Type B pancreatic cell (in vitro differentiated cells): ENCODE data around the gene PARD3B. TPM values are rescaled to one million over a fixed set of nuclear protein-coding genes. Genes with fewer than 3 reads are reported as not detected.

Source experiments
- DNase-seq: peaks from one replicate; pipeline ENCODE4 v3.0.0; 2021; ENCODE audit warnings: mixed read lengths; ENCODE audit not compliant: unreplicated experiment; ENCODE audit errors: extremely low spot score
- H3K27ac Mint-ChIP-seq: 2 replicates; pipeline ENCODE4 v1.8.0; 2021; ENCODE audit warnings: mild to moderate bottlenecking, mixed read lengths
- H3K27me3 Mint-ChIP-seq: 2 replicates; pipeline ENCODE4 v1.8.0; 2021; ENCODE audit warnings: mixed read lengths
- H3K36me3 Mint-ChIP-seq: 2 replicates; pipeline ENCODE4 v1.8.0; 2021; ENCODE audit warnings: mixed read lengths
- H3K4me1 Mint-ChIP-seq: one replicate; pipeline ENCODE4 v1.8.0; 2021; ENCODE audit warnings: mixed read lengths; ENCODE audit not compliant: unreplicated experiment
- H3K4me3 Mint-ChIP-seq: 2 replicates; pipeline ENCODE4 v1.8.0; 2021; ENCODE audit warnings: mild to moderate bottlenecking, mixed read lengths
- H3K9me3 Mint-ChIP-seq: 2 replicates; pipeline ENCODE4 v1.8.0; 2021; ENCODE audit warnings: mixed read lengths
- total RNA-seq: library from RNA; stranded (reverse); gene quantifications from 2 replicates; pipeline ENCODE4 v1.2.1, GENCODE V29; 2021; ENCODE audit warnings: low replicate concordance
- TF ChIP-seq, protein P1 (sequence below): fragments of 200-600 bp; sonication (generic); conservative IDR thresholded peaks from 2 replicates; pipeline ENCODE4 v1.5.0; 2021; ENCODE audit warnings: antibody characterized with exemption, mild to moderate bottlenecking

PARD3B gene
- total RNA-seq, 1 donor from 2014 or later: 15.9 TPM

DNA sequence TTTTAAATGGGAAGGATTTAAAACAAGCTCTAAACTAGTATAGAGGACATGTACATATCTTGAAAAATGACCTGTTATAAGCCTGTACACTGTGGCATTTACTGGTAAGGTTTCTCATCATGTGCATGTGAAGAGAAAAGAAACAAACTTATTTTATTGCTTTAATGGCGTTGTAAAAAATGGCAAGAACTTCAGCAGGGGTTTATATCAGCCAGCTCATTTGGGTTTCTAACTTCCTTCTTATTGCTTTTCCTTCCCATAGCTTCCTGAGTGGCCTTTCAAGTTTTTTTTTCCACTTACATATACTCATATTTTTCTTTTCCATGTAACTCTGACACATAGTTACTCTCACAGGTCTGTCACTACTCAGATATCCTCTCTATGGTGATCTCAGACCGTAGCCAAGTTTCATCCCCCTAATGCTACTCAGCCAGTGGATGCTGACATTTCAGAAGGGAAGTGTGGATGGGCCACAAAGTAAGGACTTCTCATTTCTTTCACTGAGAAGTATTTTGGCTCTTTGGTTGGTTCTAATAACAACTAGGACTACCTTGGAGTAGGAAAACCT lies 198.2 kb downstream of the PARD3B start:
- no peak overlapping the region for H3K4me3 Mint-ChIP-seq
- H3K27me3 Mint-ChIP-seq: no peaks in the 10 kb centered on the region
- H3K4me1 Mint-ChIP-seq: peaks cover 5% of the 10 kb centered on the region
- H3K9me3 Mint-ChIP-seq: peaks cover 4% of the 10 kb centered on the region
- H3K36me3 Mint-ChIP-seq: no peaks in the 10 kb centered on the region
- TF ChIP-seq, protein P1, sequence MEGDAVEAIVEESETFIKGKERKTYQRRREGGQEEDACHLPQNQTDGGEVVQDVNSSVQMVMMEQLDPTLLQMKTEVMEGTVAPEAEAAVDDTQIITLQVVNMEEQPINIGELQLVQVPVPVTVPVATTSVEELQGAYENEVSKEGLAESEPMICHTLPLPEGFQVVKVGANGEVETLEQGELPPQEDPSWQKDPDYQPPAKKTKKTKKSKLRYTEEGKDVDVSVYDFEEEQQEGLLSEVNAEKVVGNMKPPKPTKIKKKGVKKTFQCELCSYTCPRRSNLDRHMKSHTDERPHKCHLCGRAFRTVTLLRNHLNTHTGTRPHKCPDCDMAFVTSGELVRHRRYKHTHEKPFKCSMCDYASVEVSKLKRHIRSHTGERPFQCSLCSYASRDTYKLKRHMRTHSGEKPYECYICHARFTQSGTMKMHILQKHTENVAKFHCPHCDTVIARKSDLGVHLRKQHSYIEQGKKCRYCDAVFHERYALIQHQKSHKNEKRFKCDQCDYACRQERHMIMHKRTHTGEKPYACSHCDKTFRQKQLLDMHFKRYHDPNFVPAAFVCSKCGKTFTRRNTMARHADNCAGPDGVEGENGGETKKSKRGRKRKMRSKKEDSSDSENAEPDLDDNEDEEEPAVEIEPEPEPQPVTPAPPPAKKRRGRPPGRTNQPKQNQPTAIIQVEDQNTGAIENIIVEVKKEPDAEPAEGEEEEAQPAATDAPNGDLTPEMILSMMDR: no peak
- no peak overlapping the region for H3K27ac Mint-ChIP-seq
- no peak for DNase-seq

DNA sequence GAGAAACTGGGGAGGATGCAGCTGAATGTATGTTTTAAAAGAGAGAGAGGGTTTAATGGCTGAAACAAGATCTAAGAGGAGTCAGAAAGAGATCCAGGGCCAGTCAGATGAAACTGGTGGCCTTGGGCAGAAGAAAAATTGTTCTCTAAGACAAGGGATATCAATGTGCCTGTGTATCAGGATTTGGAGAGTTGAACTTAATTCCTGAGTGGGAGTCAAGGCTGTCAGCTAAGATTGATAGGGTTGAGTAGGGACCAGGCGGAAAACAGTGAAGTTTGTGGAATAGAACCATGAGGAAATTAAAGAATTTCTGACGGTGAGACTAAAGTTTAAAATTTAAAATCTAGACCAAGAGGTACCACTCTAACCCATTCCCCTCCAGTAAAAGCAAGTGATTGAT lies 199.2 kb downstream of the PARD3B start:
- Mint-ChIP-seq H3K4me1 (peaks cover 5% of the 10 kb centered on the region), H3K36me3 (no peaks in the 10 kb centered on the region), H3K27ac (no peak overlapping the region), H3K4me3 (no peak overlapping the region), H3K9me3 (peaks cover 4% of the 10 kb centered on the region), H3K27me3 (no peaks in the 10 kb centered on the region)
- no peak for DNase-seq
- TF ChIP-seq, protein P1: no peak

DNA sequence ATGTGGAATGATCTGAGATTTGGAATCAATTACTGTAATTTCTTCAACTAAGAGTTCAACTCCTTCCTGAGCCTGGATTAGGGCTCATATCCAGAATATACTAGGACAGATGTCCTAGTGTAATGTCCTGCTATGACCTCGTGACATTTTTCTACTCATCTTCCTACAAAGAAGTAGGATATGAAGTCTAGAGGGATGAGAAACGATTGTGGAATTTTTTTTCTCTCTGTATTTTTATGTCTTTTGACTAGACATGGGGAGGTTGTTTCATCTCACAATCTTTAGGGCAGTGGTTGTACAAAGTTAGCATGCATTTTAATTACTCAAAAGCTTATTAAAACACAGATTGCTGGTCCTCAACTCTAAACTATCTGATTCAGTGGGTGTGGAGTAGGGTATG lies 203.0 kb downstream of the PARD3B start:
- H3K27me3 Mint-ChIP-seq: no peaks in the 10 kb centered on the region
- TF ChIP-seq, protein P1: no peak
- no peak overlapping the region for H3K4me3 Mint-ChIP-seq
- peaks cover 4% of the 10 kb centered on the region for H3K4me1 Mint-ChIP-seq
- H3K36me3 Mint-ChIP-seq: no peaks in the 10 kb centered on the region
- no peak overlapping the region for H3K27ac Mint-ChIP-seq
- DNase-seq: no peak
- no peaks in the 10 kb centered on the region for H3K9me3 Mint-ChIP-seq

DNA sequence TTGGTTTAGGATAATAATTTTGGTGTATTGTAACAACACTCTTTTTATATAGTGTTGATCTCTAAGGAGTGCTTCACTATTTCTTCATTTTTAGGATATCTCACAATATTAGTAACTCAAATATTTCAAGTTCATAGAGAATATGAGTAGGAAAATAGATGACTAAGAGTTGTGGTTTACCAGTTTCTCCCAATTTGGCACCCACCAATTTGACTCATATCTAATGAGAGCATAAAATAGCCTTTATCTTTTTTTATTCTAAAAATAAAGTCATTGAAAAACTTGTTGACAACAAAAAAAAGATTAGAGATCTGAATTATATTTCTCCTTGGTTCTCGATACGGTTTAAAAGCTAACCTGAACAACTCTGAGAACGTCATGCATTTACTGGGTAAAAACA lies 204.0 kb downstream of the PARD3B start:
- no peaks in the 10 kb centered on the region for H3K27me3 Mint-ChIP-seq
- no peak for DNase-seq
- no peaks in the 10 kb centered on the region for H3K36me3 Mint-ChIP-seq
- H3K4me3 Mint-ChIP-seq: no peak overlapping the region
- no peak overlapping the region for H3K27ac Mint-ChIP-seq
- H3K9me3 Mint-ChIP-seq: no peaks in the 10 kb centered on the region
- TF ChIP-seq, protein P1: no peak
- H3K4me1 Mint-ChIP-seq: no peaks in the 10 kb centered on the region

DNA sequence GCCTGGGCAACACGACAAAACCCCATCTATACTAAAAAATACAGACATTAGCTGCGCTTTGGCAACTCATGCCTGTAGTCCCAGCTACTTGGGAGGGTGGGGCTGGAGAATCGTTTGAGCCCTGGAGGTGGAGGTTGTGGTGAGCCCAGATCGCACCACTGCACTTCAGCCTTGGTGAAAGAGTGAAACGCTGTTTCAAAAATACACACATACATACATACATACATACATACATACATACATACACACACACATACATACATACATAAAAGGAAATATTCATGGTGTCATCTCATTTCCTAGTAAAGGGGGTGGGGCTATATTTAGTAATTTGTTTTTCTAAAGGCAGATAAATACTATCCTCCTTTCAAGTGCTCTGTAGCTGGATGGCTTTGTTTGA lies 205.1 kb downstream of the PARD3B start:
- H3K27me3 Mint-ChIP-seq: no peaks in the 10 kb centered on the region
- TF ChIP-seq, protein P1: no peak
- no peaks in the 10 kb centered on the region for H3K9me3 Mint-ChIP-seq
- no peak overlapping the region for H3K4me3 Mint-ChIP-seq
- no peaks in the 10 kb centered on the region for H3K4me1 Mint-ChIP-seq
- no peaks in the 10 kb centered on the region for H3K36me3 Mint-ChIP-seq
- no peak for DNase-seq
- no peak overlapping the region for H3K27ac Mint-ChIP-seq

DNA sequence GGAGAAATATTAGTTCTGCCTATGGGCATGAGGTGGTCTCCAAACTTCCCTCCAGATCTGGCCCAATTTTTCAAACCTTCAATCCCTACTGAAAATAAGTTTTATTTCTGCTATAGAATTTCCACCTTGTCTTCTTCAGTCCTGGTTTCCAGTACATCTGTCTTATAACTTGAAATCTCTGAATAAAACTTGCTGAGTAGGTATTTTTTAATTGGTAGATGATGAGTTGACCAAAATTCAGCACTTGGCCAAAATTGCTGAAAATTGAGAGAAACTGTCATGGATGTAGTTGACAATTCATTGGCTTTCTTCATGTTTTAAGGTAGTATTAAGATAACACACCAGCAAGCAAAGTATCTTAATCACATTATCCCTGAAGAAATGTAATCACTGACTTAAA lies 206.2 kb downstream of the PARD3B start:
- DNase-seq: no peak
- no peak overlapping the region for H3K4me3 Mint-ChIP-seq
- H3K36me3 Mint-ChIP-seq: no peaks in the 10 kb centered on the region
- no peak overlapping the region for H3K27ac Mint-ChIP-seq
- H3K4me1 Mint-ChIP-seq: no peaks in the 10 kb centered on the region
- TF ChIP-seq, protein P1: no peak
- H3K9me3 Mint-ChIP-seq: no peaks in the 10 kb centered on the region
- H3K27me3 Mint-ChIP-seq: no peaks in the 10 kb centered on the region
